H1 (cell line): ENCODE data around the gene PTPN2. TPM values are rescaled to one million over a fixed set of nuclear protein-coding genes. Genes with fewer than 3 reads are reported as not detected.

Source experiments
- CTCF ChIA-PET: fragments of 300-600 bp; sonication (Branson Sonifier 250); formaldehyde crosslinking; loops from one replicate; lab custom pipeline; 2021; ENCODE audit not compliant: partially characterized antibody; lab: Charles Lee
- POLR2A ChIA-PET: fragments of 300-600 bp; sonication (Branson Sonifier 250); formaldehyde crosslinking; loops from one replicate; lab custom pipeline; 2021; ENCODE audit warnings: inconsistent platforms; ENCODE audit not compliant: partially characterized antibody; lab: Charles Lee
- DNase-seq, 2 experiments: peaks; one replicate each; pipeline versions ENCODE4 v3.0.0 to v3.0.0-alpha.2; 2010 to 2022; ENCODE audit warnings: low spot score in 2 of 2, low read depth in 1 of 2, mixed read lengths in 1 of 2
- FAIRE-seq: peaks from 2 replicates; lab custom pipeline; 2011; peaks lifted over from hg19 to GRCh38; lab: Jason Lieb, UNC
- H2AFZ ChIP-seq: 2 replicates; pipeline ENCODE4 v1.8.1; 2012; ENCODE audit warnings: low read length, inconsistent platforms
- H2AK5ac ChIP-seq: 2 replicates; pipeline ENCODE4 v1.6.1; 2013; ENCODE audit warnings: low read depth, low read length
- H2BK120ac ChIP-seq: replicated peaks from 2 replicates; pipeline ENCODE3; 2013; ENCODE audit warnings: low read depth, low read length, inconsistent platforms
- H2BK12ac ChIP-seq: 2 replicates; pipeline ENCODE4 v1.6.1; 2013; ENCODE audit warnings: low read depth, low read length
- H2BK15ac ChIP-seq: 2 replicates; pipeline ENCODE4 v1.6.1; 2013; ENCODE audit warnings: low read length
- H2BK20ac ChIP-seq: 2 replicates; pipeline ENCODE4 v1.6.1; 2013; ENCODE audit warnings: low read length
- H2BK5ac ChIP-seq: 2 replicates; pipeline ENCODE4 v1.6.1; 2013; ENCODE audit warnings: low read depth, low read length
- H3K14ac ChIP-seq: 2 replicates; pipeline ENCODE4 v1.6.1; 2013; ENCODE audit warnings: inconsistent platforms; ENCODE audit not compliant: insufficient read length
- H3K18ac ChIP-seq: 2 replicates; pipeline ENCODE4 v1.6.1; 2013; ENCODE audit warnings: low read length; ENCODE audit errors: extremely low read depth
- H3K23ac ChIP-seq: 2 replicates; pipeline ENCODE4 v1.6.1; 2013; ENCODE audit warnings: inconsistent platforms; ENCODE audit not compliant: insufficient read length
- H3K23me2 ChIP-seq: 2 replicates; pipeline ENCODE4 v1.6.1; 2013; ENCODE audit warnings: low read depth, low read length
- H3K27ac ChIP-seq: 2 replicates; pipeline ENCODE4 v1.6.1; 2011; ENCODE audit warnings: low read depth, low read length, inconsistent platforms
- H3K27me3 ChIP-seq, 4 experiments: replicated peaks in 1 of 4; 1 replicate in 1 of 4; 2 replicates in 3 of 4; pipeline versions ENCODE4 v1.6.1 to v1.8.1; 2011 to 2013; ENCODE audit warnings: low read length in 3 of 4, mild to moderate bottlenecking in 3 of 4, inconsistent platforms in 2 of 4, mixed read lengths in 2 of 4, moderate library complexity in 1 of 4; ENCODE audit not compliant: control insufficient read depth in 3 of 4, insufficient read depth in 3 of 4; ENCODE audit errors: extremely low read depth in 1 of 4
- H3K36me3 ChIP-seq, 4 experiments: 2 replicates each; pipeline versions ENCODE4 v1.6.1 to v1.8.1; 2011 to 2013; ENCODE audit warnings: mild to moderate bottlenecking in 4 of 4, low read length in 3 of 4, moderate library complexity in 2 of 4, control low read depth in 1 of 4, inconsistent platforms in 1 of 4; ENCODE audit not compliant: insufficient read depth in 4 of 4, control insufficient read depth in 2 of 4
- H3K4ac ChIP-seq: replicated peaks from 2 replicates; pipeline ENCODE3; 2013; ENCODE audit warnings: low read length, low read depth, mixed read lengths, inconsistent platforms; ENCODE audit not compliant: insufficient read length
- H3K4me1 ChIP-seq, 4 experiments: replicated peaks in 1 of 4; 1 replicate in 1 of 4; 2 replicates in 3 of 4; pipeline versions ENCODE4 v1.6.1 to v1.8.1; 2011 to 2013; ENCODE audit warnings: low read length in 3 of 4, inconsistent platforms in 2 of 4, mixed read lengths in 1 of 4; ENCODE audit not compliant: insufficient read depth in 4 of 4, control insufficient read depth in 3 of 4
- H3K4me2 ChIP-seq, 2 experiments: 2 replicates each; pipeline versions ENCODE4 v1.6.1 to v1.8.1; 2011 to 2013; ENCODE audit warnings: low read depth in 2 of 2, low read length in 2 of 2, control low read depth in 1 of 2, inconsistent platforms in 1 of 2, mild to moderate bottlenecking in 1 of 2; ENCODE audit not compliant: insufficient read depth in 1 of 2
- H3K4me3 ChIP-seq, 4 experiments: fragments of 200-600, 300-600 bp in 1 of 4; sonication (generic), shearing (Covaris generic), sonication (Bioruptor Twin) in 1 of 4; 2 replicates each; pipeline versions ENCODE4 v1.5.1 to v1.8.1; 2011 to 2016; ENCODE audit warnings: low read length in 4 of 4, low read depth in 3 of 4, control low read depth in 2 of 4, inconsistent platforms in 2 of 4, mild to moderate bottlenecking in 2 of 4, mixed read lengths in 1 of 4, moderate library complexity in 1 of 4; ENCODE audit not compliant: insufficient read depth in 2 of 4; ENCODE audit errors: extremely low read depth in 1 of 4
- H3K56ac ChIP-seq: replicated peaks from 2 replicates; pipeline ENCODE3; 2013; ENCODE audit warnings: low read depth, mild to moderate bottlenecking, mixed read lengths, low read length, inconsistent platforms; ENCODE audit not compliant: insufficient read length
- H3K79me1 ChIP-seq: 2 replicates; pipeline ENCODE4 v1.6.1; 2013; ENCODE audit warnings: low read depth, low read length, control low read depth
- H3K79me2 ChIP-seq, 2 experiments: 2 replicates each; pipeline versions ENCODE4 v1.6.1 to v1.8.1; 2012 to 2013; ENCODE audit warnings: low read length in 2 of 2, mild to moderate bottlenecking in 2 of 2, inconsistent platforms in 1 of 2; ENCODE audit not compliant: insufficient read depth in 2 of 2, control insufficient read depth in 1 of 2
- H3K9ac ChIP-seq, 4 experiments: replicated peaks in 1 of 4; 1 replicate in 1 of 4; 2 replicates in 3 of 4; pipeline versions ENCODE4 v1.6.1 to v1.8.1; 2011 to 2013; ENCODE audit warnings: low read depth in 3 of 4, low read length in 3 of 4, control low read depth in 2 of 4, mild to moderate bottlenecking in 2 of 4, moderate library complexity in 2 of 4, inconsistent platforms in 1 of 4; ENCODE audit errors: extremely low read depth in 1 of 4
- H3K9me3 ChIP-seq, 2 experiments: 2 replicates each; pipeline versions ENCODE4 v1.6.1 to v1.8.1; 2012 to 2013; ENCODE audit warnings: mild to moderate bottlenecking in 2 of 2, moderate library complexity in 2 of 2, control low read depth in 1 of 2, inconsistent platforms in 1 of 2, low read depth in 1 of 2, low read length in 1 of 2, mixed read lengths in 1 of 2; ENCODE audit not compliant: insufficient read depth in 2 of 2
- H4K20me1 ChIP-seq, 2 experiments: replicated peaks in 1 of 2; 2 replicates each; pipeline versions ENCODE3 to v1.8.1; 2011 to 2013; ENCODE audit warnings: inconsistent platforms in 2 of 2, low read length in 2 of 2, mild to moderate bottlenecking in 1 of 2; ENCODE audit not compliant: insufficient read depth in 2 of 2, control insufficient read depth in 1 of 2
- H4K5ac ChIP-seq: 2 replicates; pipeline ENCODE4 v1.6.1; 2013; ENCODE audit warnings: low read length, low read depth, mixed read lengths, inconsistent platforms; ENCODE audit not compliant: insufficient read length
- H4K8ac ChIP-seq: 2 replicates; pipeline ENCODE4 v1.8.0; 2013; ENCODE audit warnings: mild to moderate bottlenecking, moderate library complexity, low read length, inconsistent platforms; ENCODE audit not compliant: insufficient read depth; ENCODE audit errors: extremely low read depth
- H4K91ac ChIP-seq: replicated peaks from 2 replicates; pipeline ENCODE3; 2013; ENCODE audit warnings: low read length, mixed read lengths, inconsistent platforms; ENCODE audit not compliant: insufficient read length
- CBX5 ChIP-seq: fragments of 300-800, 300-1000 bp; sonication (generic); IDR thresholded peaks from 2 replicates; pipeline ENCODE4 v1.7.1; 2016; ENCODE audit warnings: antibody characterized with exemption, low read length, low read depth
- KDM4A ChIP-seq: IDR thresholded peaks from one replicate; pipeline ENCODE4 v1.7.1; 2012; ENCODE audit warnings: low read depth, mild to moderate bottlenecking, moderate library complexity, low read length, inconsistent platforms; ENCODE audit not compliant: severe bottlenecking
- WGBS, 2 experiments: shearing (Covaris generic) in 1 of 2; methylation state at CpG; one replicate each; pipeline versions ENCODE4 v1.1.6 to v1.1.7; 2013 to 2015; ENCODE audit warnings: low lambda C conversion rate in 2 of 2, mixed read lengths in 2 of 2, inconsistent platforms in 1 of 2, low coverage in 1 of 2, missing lambda C conversion rate in 1 of 2; ENCODE audit not compliant: insufficient replicate concordance in 2 of 2, insufficient coverage in 1 of 2, insufficient read length in 1 of 2; ENCODE audit errors: extremely low coverage in 1 of 2, missing lambda C conversion rate in 1 of 2; 5-methylcytosine and 5-hydroxymethylcytosine counted together
- polyA plus RNA-seq, 7 experiments: library from polyadenylated mRNA; depleted of rRNA in 3 of 7; stranded (reverse) in 5 of 7; unstranded in 2 of 7; fragments of >200 nt in 5 of 7; fragments of 200-250 nt in 2 of 7; gene quantifications; 1 replicate in 5 of 7; 2 replicates in 1 of 7; 4 replicates in 1 of 7; pipeline versions ENCODE4 v1.2.1 to v1.2.3, GENCODE V29; 2011 to 2013; ENCODE audit warnings: missing spikeins in 2 of 7, mixed read lengths in 2 of 7
- total RNA-seq: library from RNA; stranded (reverse); fragmentation: NEBNext Ultra II Directional; extraction: Animal tissue kit (Norgen Biotek cat#: 25700); gene quantifications from 2 replicates; pipeline ENCODE4 v1.2.1, GENCODE V29; 2021

PTPN2 gene
- total and polyA plus RNA-seq, 2 of the 8 experiments (the other 6 are each of a cell fraction or from before 2014, with no cell fraction given) = 16.4 to 54.0 TPM

DNA sequence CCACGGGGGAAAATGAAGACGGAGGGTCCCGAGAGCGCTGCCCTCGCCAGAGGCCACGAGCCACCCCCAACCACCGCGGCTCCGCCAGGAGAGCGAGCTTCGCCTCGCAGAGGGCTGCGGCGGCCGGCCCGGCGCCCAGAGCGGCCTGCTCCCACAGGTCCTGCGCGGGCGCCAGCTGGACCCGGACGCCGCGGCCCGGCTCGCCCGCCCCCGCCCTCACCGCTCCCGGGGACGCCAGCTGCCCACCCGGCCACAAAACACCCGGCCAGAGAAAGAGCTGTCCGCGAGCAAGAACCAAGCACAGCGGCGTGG lies 709 bp downstream of the PTPN2 start:
- peak overlapping the region; percentile 35 for H3K4ac ChIP-seq
- H2BK120ac ChIP-seq = no peak overlapping the region
- DNase-seq (no peak), FAIRE-seq (no peak)
- peak overlapping the region; percentile 21; the same call in 1 of the 2 replicates for H4K8ac ChIP-seq
- no peak overlapping the region for H2AK5ac ChIP-seq
- H4K91ac ChIP-seq = peak overlapping the region; percentile 50
- peak overlapping the region; percentile 85 to 98 (median 94) for H3K9ac ChIP-seq
- no peak overlapping the region for H3K14ac ChIP-seq
- peaks cover 4% of the 10 kb centered on the region; the same call in 1 of the 2 replicates for H3K79me1 ChIP-seq
- H3K27ac ChIP-seq = peak overlapping the region; percentile 85
- H3K4me1 ChIP-seq = peaks cover 7 to 24% (median 12%) of the 10 kb centered on the region in 4 experiments; a peak in 5 of 7 replicates
- H3K9me3 ChIP-seq = no peaks in the 10 kb centered on the region
- CTCF ChIA-PET = interaction anchor here (0.7 to 3.0 kb wide), 4 partner anchors 9 to 44 kb away, joined by 3 to 12 read pairs (median 4); no protein-coding TSS in a partner anchor
- H3K4me2 ChIP-seq = peak overlapping the region; percentile 83 to 90
- H3K23ac ChIP-seq = no peak overlapping the region
- peaks cover 22 to 49% of the 10 kb centered on the region in 2 experiments for H3K79me2 ChIP-seq
- H2BK20ac ChIP-seq = no peak overlapping the region
- peak overlapping the region; percentile 49; the same call in 1 of the 2 replicates for H3K18ac ChIP-seq
- no peaks in the 10 kb centered on the region for H3K27me3 ChIP-seq
- no peak overlapping the region for H3K56ac ChIP-seq
- peak overlapping the region; percentile 76 to 89 (median 80) for H3K4me3 ChIP-seq
- POLR2A ChIA-PET = interaction anchor here (0.6 to 3.0 kb wide), 10 partner anchors 11 to 108 kb away, joined by 3 to 9 read pairs (median 3); partner anchors contain the start of genes CEP192 and SEH1L
- WGBS, 2 experiments = 0% methylated on average over 24 of the region's 38 CpGs; no CpG with 5 or more reads in 1 of the 2 experiments
- H3K23me2 ChIP-seq = peaks cover 7% of the 10 kb centered on the region; the same call in 1 of the 2 replicates
- no peak overlapping the region for H2AFZ ChIP-seq
- H4K5ac ChIP-seq = peak overlapping the region; percentile 75
- H2BK15ac ChIP-seq = no peak overlapping the region
- TF ChIP-seq KDM4A (peak; percentile 67), CBX5 (no peak)
- no peaks in the 10 kb centered on the region for H3K36me3 ChIP-seq
- no peak overlapping the region for H2BK12ac ChIP-seq
- H4K20me1 ChIP-seq = peaks cover 2 to 5% of the 10 kb centered on the region in 2 experiments
- H2BK5ac ChIP-seq = 0 out of 2 replicates have a peak overlapping the region, but pooled peaks have one; percentile 98
